K562 (cell line): ENCODE results near the gene IBA57. TPM values are rescaled to one million over a fixed set of nuclear protein-coding genes. Genes with fewer than 3 reads are reported as not detected.
A peak's percentile ranks its signal among the peaks of the same experiment; 100 is the strongest.

Experiments used
- ATAC-seq: fragments of 200-7000 bp; cut with Tn5 transposase; 3 replicates; pipeline ENCODE4 v1.9.1; 2020; ENCODE audit warnings: moderate library complexity
- BruUV-seq: library from RNA; stranded (reverse); fragments of 400-500 nt; replicated peaks from 2 replicates; lab custom pipeline; 2021; lab: Mats Ljungman, UMichigan
- CTCF ChIA-PET: fragments of 300-600 bp; formaldehyde crosslinking; extraction: SDS; loops from one replicate; lab custom pipeline; 2021; ENCODE audit warnings: low intra/inter-chr PET ratio; lab: Yijun Ruan, JAX
- POLR2A ChIA-PET: fragments of 300-600, 350-650 bp; sonication (Branson Sonifier 250); formaldehyde crosslinking; extraction: SDS; loops from one replicate; lab custom pipeline; 2021; ENCODE audit warnings: antibody characterized with exemption, inconsistent platforms; lab: Yijun Ruan, JAX
- DNase-seq, 4 experiments: peaks; one replicate each; pipeline versions ENCODE4 v3.0.0 to v3.0.0-alpha.2; 2011 to 2018; ENCODE audit warnings: low spot score in 3 of 4, mixed read lengths in 3 of 4; ENCODE audit errors: extremely low read depth in 1 of 4
- FAIRE-seq: peaks from 2 replicates; lab custom pipeline; 2011; peaks lifted over from hg19 to GRCh38; lab: Jason Lieb, UNC
- H2AFZ ChIP-seq: 2 replicates; pipeline ENCODE4 v1.6.0; 2011; ENCODE audit warnings: low read depth, low read length, control low read depth, inconsistent platforms
- H3K27ac ChIP-seq: fragments of 200-600 bp; 3 replicates; pipeline ENCODE4 v1.8.0; 2011; ENCODE audit warnings: low read depth, mild to moderate bottlenecking, control low read depth, inconsistent platforms, low read length, moderate library complexity, mixed read lengths; ENCODE audit errors: extremely low read depth
- H3K27me3 ChIP-seq, 2 experiments: fragments of 300-600 bp in 1 of 2; 2 replicates in 1 of 2; 3 replicates in 1 of 2; pipeline versions ENCODE4 v1.6.0 to v1.8.0; 2011; ENCODE audit warnings: inconsistent platforms in 2 of 2, low read length in 2 of 2, mild to moderate bottlenecking in 1 of 2, mixed read lengths in 1 of 2, moderate library complexity in 1 of 2; ENCODE audit not compliant: control insufficient read depth in 2 of 2, insufficient read depth in 2 of 2
- H3K36me3 ChIP-seq: fragments of 300-600 bp; 3 replicates; pipeline ENCODE4 v1.8.0; 2011; ENCODE audit warnings: mild to moderate bottlenecking, low read length, inconsistent platforms; ENCODE audit not compliant: control insufficient read depth, insufficient read depth
- H3K4me1 ChIP-seq, 2 experiments: fragments of 200-600 bp in 1 of 2; replicated peaks in 1 of 2; 2 replicates in 1 of 2; 3 replicates in 1 of 2; pipeline versions ENCODE4 v1.5.1 to v1.8.0; 2011; ENCODE audit warnings: inconsistent platforms in 2 of 2, low read length in 2 of 2, mild to moderate bottlenecking in 1 of 2, mixed read lengths in 1 of 2, moderate library complexity in 1 of 2; ENCODE audit not compliant: control insufficient read depth in 2 of 2, insufficient read depth in 2 of 2
- H3K4me2 ChIP-seq: 2 replicates; pipeline ENCODE4 v1.6.1; 2011; ENCODE audit warnings: low read length, control low read depth, inconsistent platforms, mixed read lengths; ENCODE audit not compliant: insufficient read depth
- H3K4me3 ChIP-seq: fragments of 200-600 bp; sonication (generic), shearing (Covaris generic); 2 replicates; pipeline ENCODE4 v1.5.1; 2016; ENCODE audit warnings: control low read depth, inconsistent platforms
- H3K79me2 ChIP-seq: fragments of 200-600 bp; 3 replicates; pipeline ENCODE4 v1.8.0; 2011; ENCODE audit warnings: low read length, inconsistent platforms; ENCODE audit not compliant: control insufficient read depth, insufficient read depth
- H3K9ac ChIP-seq, 2 experiments: 2 replicates each; pipeline versions ENCODE4 v1.6.0 to v1.6.1; 2011; ENCODE audit warnings: low read depth in 2 of 2, low read length in 2 of 2, control low read depth in 1 of 2, inconsistent platforms in 1 of 2, mild to moderate bottlenecking in 1 of 2, mixed read lengths in 1 of 2; ENCODE audit not compliant: insufficient read depth in 1 of 2
- H3K9me1 ChIP-seq: one replicate; pipeline ENCODE4 v1.6.0; 2011; ENCODE audit warnings: inconsistent platforms, mild to moderate bottlenecking, low read length, moderate library complexity; ENCODE audit not compliant: control insufficient read depth, insufficient read depth
- H3K9me3 ChIP-seq: replicated peaks from 2 replicates; pipeline ENCODE4 v1.5.1; 2011; ENCODE audit warnings: low read depth, low read length, inconsistent platforms; ENCODE audit not compliant: control insufficient read depth, insufficient read depth
- H4K20me1 ChIP-seq: replicated peaks from 2 replicates; pipeline ENCODE4 v1.6.1; 2011; ENCODE audit warnings: low read length, inconsistent platforms, mixed read lengths; ENCODE audit not compliant: control insufficient read depth, insufficient read depth
- ARID2 ChIP-seq: fragments of 450-650 bp; IDR thresholded peaks from 2 replicates; pipeline ENCODE4 v1.6.1; 2017; ENCODE audit warnings: antibody characterized with exemption, mild to moderate bottlenecking
- CREM ChIP-seq: IDR thresholded peaks from 2 replicates; pipeline ENCODE4 v1.6.1; 2014; ENCODE audit warnings: antibody characterized with exemption, low read depth
- ETS2 ChIP-seq: IDR thresholded peaks from 2 replicates; pipeline ENCODE4 v1.6.1; 2016; ENCODE audit warnings: borderline replicate concordance, missing genetic modification characterization, mild to moderate bottlenecking, moderate library complexity, missing compliant biosample characterization; ENCODE audit not compliant: poor library complexity, severe bottlenecking
- MXI1 ChIP-seq: IDR thresholded peaks from 2 replicates; pipeline ENCODE4 v1.6.1; 2011; ENCODE audit warnings: low read depth, mild to moderate bottlenecking, improper control_type of control experiment, low read length
- NFIC ChIP-seq: fragments of 450-650 bp; IDR thresholded peaks from 2 replicates; pipeline ENCODE4 v1.6.1; 2017; ENCODE audit warnings: mild to moderate bottlenecking, inconsistent platforms
- WGBS: fragments of 100-300 bp; shearing (Covaris generic); methylation state at CpG from one replicate; pipeline ENCODE4 v1.1.6; 2016; ENCODE audit warnings: low coverage, mixed read lengths; ENCODE audit not compliant: insufficient coverage; ENCODE audit errors: missing lambda C conversion rate; 5-methylcytosine and 5-hydroxymethylcytosine counted together
- in situ Hi-C: fragments of 300-500 bp; cut with MboI; formaldehyde crosslinking; loops from 4 replicates; pipeline ENCODE4 v1.15.0; 2018; ENCODE audit warnings: inconsistent platforms, mixed read lengths
- intact Hi-C: fragments of 100-400 bp; cut with micrococcal nuclease; formaldehyde crosslinking; loops from 2 replicates; pipeline ENCODE4 v1.14.2; 2022
- polyA plus RNA-seq, 8 experiments: library from polyadenylated mRNA; depleted of rRNA in 4 of 8; stranded (reverse) in 5 of 8; unstranded in 3 of 8; fragments of >200 nt; fragmentation: Nextera tagmentation in 2 of 8; fragmentation: Illumina TruSeq in 1 of 8; extraction: Ambion mirVana in 2 of 8; extraction: Trizol in 1 of 8; gene quantifications; 2 replicates each; pipeline versions ENCODE4 v1.2.1 to v1.2.3, GENCODE V29; 2011 to 2014; ENCODE audit warnings: inconsistent platforms in 1 of 8, missing spikeins in 1 of 8
- total RNA-seq, 7 experiments: library from RNA; depleted of rRNA in 6 of 7; stranded (reverse); fragments of >200 nt in 6 of 7; fragmentation: Illumina TruSeq in 2 of 7; extraction: Trizol in 2 of 7; gene quantifications; 2 replicates each; pipeline versions ENCODE4 v1.2.1 to v1.2.3, GENCODE V29; 2011 to 2021; ENCODE audit warnings: low replicate concordance in 1 of 7
- TF ChIP-seq, protein P1 (sequence below): fragments of 450-650 bp; IDR thresholded peaks from 2 replicates; pipeline ENCODE4 v1.6.1; 2016
- TF ChIP-seq, protein P2 (sequence below): fragments of 450-650 bp; formaldehyde crosslinking; IDR thresholded peaks from 2 replicates; pipeline ENCODE4 v1.4.0; 2020; ENCODE audit warnings: mild to moderate bottlenecking, moderate library complexity
- TF ChIP-seq, protein P3 (sequence below): fragments of 200-600 bp; sonication (generic); IDR thresholded peaks from one replicate; pipeline ENCODE4 v1.6.1; 2012; ENCODE audit warnings: mild to moderate bottlenecking, low read depth, low read length, inconsistent platforms

Gene IBA57
- total and polyA plus RNA-seq, 9 of the 15 experiments (the other 6 are each of a cell fraction or from before 2014, with no cell fraction given): 0.77 to 15.5 (median 2.7) TPM

DNA sequence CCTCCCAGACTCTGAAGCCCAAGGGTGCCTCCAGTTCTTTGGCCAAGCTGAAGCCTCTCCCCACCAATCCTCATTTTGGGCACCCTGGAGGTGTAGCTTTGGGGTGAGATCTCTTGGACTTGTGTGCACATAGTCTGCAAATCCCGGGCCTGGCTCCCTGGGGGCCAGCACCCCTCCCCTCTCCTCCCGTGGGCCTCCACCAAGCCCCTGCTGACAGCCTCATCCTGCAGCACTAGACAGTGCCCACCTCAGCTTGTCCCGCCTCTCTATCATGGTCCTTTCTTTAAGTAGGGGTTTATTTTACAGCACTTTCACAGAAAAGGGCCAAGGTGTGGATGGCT, 12.7 kb upstream of the IBA57 start:
- intact Hi-C loops: no loop called here
- POLR2A ChIA-PET: interaction anchor here (0.6 to 4.2 kb wide), 4 partner anchors 10 to 70 kb away, joined by 3 to 46 read pairs (median 9); partner anchors contain the start of genes ARF1, GUK1 and IBA57
- H3K27ac ChIP-seq: no peak overlapping the region
- H3K4me2 ChIP-seq: no peak overlapping the region
- H3K9me1 ChIP-seq: no peaks in the 10 kb centered on the region
- peaks cover 19% of the 10 kb centered on the region; the same call in 2 of the 3 replicates for H3K79me2 ChIP-seq
- TF ChIP-seq CREM (no peak), NFIC (no peak), ARID2 (no peak), ETS2 (no peak), MXI1 (no peak)
- TF ChIP-seq, protein P1, sequence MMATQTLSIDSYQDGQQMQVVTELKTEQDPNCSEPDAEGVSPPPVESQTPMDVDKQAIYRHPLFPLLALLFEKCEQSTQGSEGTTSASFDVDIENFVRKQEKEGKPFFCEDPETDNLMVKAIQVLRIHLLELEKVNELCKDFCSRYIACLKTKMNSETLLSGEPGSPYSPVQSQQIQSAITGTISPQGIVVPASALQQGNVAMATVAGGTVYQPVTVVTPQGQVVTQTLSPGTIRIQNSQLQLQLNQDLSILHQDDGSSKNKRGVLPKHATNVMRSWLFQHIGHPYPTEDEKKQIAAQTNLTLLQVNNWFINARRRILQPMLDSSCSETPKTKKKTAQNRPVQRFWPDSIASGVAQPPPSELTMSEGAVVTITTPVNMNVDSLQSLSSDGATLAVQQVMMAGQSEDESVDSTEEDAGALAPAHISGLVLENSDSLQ: no peak
- TF ChIP-seq, protein P2, sequence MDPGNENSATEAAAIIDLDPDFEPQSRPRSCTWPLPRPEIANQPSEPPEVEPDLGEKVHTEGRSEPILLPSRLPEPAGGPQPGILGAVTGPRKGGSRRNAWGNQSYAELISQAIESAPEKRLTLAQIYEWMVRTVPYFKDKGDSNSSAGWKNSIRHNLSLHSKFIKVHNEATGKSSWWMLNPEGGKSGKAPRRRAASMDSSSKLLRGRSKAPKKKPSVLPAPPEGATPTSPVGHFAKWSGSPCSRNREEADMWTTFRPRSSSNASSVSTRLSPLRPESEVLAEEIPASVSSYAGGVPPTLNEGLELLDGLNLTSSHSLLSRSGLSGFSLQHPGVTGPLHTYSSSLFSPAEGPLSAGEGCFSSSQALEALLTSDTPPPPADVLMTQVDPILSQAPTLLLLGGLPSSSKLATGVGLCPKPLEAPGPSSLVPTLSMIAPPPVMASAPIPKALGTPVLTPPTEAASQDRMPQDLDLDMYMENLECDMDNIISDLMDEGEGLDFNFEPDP (CRISPR knock-in tag): no peak
- TF ChIP-seq, protein P3, sequence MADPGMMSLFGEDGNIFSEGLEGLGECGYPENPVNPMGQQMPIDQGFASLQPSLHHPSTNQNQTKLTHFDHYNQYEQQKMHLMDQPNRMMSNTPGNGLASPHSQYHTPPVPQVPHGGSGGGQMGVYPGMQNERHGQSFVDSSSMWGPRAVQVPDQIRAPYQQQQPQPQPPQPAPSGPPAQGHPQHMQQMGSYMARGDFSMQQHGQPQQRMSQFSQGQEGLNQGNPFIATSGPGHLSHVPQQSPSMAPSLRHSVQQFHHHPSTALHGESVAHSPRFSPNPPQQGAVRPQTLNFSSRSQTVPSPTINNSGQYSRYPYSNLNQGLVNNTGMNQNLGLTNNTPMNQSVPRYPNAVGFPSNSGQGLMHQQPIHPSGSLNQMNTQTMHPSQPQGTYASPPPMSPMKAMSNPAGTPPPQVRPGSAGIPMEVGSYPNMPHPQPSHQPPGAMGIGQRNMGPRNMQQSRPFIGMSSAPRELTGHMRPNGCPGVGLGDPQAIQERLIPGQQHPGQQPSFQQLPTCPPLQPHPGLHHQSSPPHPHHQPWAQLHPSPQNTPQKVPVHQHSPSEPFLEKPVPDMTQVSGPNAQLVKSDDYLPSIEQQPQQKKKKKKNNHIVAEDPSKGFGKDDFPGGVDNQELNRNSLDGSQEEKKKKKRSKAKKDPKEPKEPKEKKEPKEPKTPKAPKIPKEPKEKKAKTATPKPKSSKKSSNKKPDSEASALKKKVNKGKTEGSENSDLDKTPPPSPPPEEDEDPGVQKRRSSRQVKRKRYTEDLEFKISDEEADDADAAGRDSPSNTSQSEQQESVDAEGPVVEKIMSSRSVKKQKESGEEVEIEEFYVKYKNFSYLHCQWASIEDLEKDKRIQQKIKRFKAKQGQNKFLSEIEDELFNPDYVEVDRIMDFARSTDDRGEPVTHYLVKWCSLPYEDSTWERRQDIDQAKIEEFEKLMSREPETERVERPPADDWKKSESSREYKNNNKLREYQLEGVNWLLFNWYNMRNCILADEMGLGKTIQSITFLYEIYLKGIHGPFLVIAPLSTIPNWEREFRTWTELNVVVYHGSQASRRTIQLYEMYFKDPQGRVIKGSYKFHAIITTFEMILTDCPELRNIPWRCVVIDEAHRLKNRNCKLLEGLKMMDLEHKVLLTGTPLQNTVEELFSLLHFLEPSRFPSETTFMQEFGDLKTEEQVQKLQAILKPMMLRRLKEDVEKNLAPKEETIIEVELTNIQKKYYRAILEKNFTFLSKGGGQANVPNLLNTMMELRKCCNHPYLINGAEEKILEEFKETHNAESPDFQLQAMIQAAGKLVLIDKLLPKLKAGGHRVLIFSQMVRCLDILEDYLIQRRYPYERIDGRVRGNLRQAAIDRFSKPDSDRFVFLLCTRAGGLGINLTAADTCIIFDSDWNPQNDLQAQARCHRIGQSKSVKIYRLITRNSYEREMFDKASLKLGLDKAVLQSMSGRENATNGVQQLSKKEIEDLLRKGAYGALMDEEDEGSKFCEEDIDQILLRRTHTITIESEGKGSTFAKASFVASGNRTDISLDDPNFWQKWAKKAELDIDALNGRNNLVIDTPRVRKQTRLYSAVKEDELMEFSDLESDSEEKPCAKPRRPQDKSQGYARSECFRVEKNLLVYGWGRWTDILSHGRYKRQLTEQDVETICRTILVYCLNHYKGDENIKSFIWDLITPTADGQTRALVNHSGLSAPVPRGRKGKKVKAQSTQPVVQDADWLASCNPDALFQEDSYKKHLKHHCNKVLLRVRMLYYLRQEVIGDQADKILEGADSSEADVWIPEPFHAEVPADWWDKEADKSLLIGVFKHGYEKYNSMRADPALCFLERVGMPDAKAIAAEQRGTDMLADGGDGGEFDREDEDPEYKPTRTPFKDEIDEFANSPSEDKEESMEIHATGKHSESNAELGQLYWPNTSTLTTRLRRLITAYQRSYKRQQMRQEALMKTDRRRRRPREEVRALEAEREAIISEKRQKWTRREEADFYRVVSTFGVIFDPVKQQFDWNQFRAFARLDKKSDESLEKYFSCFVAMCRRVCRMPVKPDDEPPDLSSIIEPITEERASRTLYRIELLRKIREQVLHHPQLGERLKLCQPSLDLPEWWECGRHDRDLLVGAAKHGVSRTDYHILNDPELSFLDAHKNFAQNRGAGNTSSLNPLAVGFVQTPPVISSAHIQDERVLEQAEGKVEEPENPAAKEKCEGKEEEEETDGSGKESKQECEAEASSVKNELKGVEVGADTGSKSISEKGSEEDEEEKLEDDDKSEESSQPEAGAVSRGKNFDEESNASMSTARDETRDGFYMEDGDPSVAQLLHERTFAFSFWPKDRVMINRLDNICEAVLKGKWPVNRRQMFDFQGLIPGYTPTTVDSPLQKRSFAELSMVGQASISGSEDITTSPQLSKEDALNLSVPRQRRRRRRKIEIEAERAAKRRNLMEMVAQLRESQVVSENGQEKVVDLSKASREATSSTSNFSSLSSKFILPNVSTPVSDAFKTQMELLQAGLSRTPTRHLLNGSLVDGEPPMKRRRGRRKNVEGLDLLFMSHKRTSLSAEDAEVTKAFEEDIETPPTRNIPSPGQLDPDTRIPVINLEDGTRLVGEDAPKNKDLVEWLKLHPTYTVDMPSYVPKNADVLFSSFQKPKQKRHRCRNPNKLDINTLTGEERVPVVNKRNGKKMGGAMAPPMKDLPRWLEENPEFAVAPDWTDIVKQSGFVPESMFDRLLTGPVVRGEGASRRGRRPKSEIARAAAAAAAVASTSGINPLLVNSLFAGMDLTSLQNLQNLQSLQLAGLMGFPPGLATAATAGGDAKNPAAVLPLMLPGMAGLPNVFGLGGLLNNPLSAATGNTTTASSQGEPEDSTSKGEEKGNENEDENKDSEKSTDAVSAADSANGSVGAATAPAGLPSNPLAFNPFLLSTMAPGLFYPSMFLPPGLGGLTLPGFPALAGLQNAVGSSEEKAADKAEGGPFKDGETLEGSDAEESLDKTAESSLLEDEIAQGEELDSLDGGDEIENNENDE: no peak
- TF ChIP-seq, all 486 proteins: peak for 0
- 56% methylated on average over 3 of the region's 3 CpGs for WGBS
- H3K4me1 ChIP-seq: peaks cover 16 to 78% of the 10 kb centered on the region in 2 experiments
- DNase-seq: no peak
- in situ Hi-C loops: no loop called here
- CTCF ChIA-PET: no interaction called here
- H2AFZ ChIP-seq: no peak overlapping the region
- no peak for FAIRE-seq
- H3K4me3 ChIP-seq: no peak overlapping the region
- H3K9me3 ChIP-seq: no peaks in the 10 kb centered on the region
- no peaks in the 10 kb centered on the region for H3K27me3 ChIP-seq
- H3K9ac ChIP-seq: peak overlapping the region in 1 of 2 experiments; percentile 91; a peak in 2 of 4 replicates
- H3K36me3 ChIP-seq: peaks cover 18% of the 10 kb centered on the region; the same call in 2 of the 3 replicates
- no peak for ATAC-seq
- no peaks in the 10 kb centered on the region; the same call in none of the 2 replicates for H4K20me1 ChIP-seq
- BruUV-seq: no TSS peak
